Measurements from ENCODE around the gene CDH4.

CDH4 gene

GRCh38 chr20:61626412-61626811 is 374.4 kb downstream of the CDH4 start:
- no peak for DNase-seq (ENCODE audit: low spot score)
- Mint-ChIP-seq H3K27me3 (ENCODE audit: low read depth) (no peaks in the 10 kb centered on the region), H3K36me3 (ENCODE audit: low read depth) (no peaks in the 10 kb centered on the region), H3K27ac (no peak overlapping the region), H3K9me3 (no peaks in the 10 kb centered on the region), H3K4me3 (no peak overlapping the region), H3K4me1 (ENCODE audit: low read depth) (no peaks in the 10 kb centered on the region)

- Mint-ChIP-seq H3K4me3 (no peak overlapping the region), H3K27ac (no peak overlapping the region), H3K9me3 (no peaks in the 10 kb centered on the region), H3K27me3 (ENCODE audit: low read depth) (no peaks in the 10 kb centered on the region), H3K36me3 (ENCODE audit: low read depth) (no peaks in the 10 kb centered on the region), H3K4me1 (ENCODE audit: low read depth) (no peaks in the 10 kb centered on the region)
- no peak for DNase-seq (ENCODE audit: low spot score)
Measured at GRCh38 chr20:61627791-61628415, 375.8 kb downstream of the CDH4 start.

GRCh38 chr20:61628480-61628879 is 376.4 kb downstream of the CDH4 start:
- no peak overlapping the region for H3K4me3 Mint-ChIP-seq
- H3K27ac Mint-ChIP-seq = no peak overlapping the region
- H3K36me3 Mint-ChIP-seq (ENCODE audit: low read depth) = no peaks in the 10 kb centered on the region
- no peaks in the 10 kb centered on the region for H3K27me3 Mint-ChIP-seq (ENCODE audit: low read depth)
- DNase-seq (ENCODE audit: low spot score) = no peak
- H3K9me3 Mint-ChIP-seq = peaks cover 3% of the 10 kb centered on the region
- no peaks in the 10 kb centered on the region for H3K4me1 Mint-ChIP-seq (ENCODE audit: low read depth)

GRCh38 chr20:61628901-61629601 is 377.0 kb downstream of the CDH4 start:
- Mint-ChIP-seq H3K36me3 (ENCODE audit: low read depth) (no peaks in the 10 kb centered on the region), H3K9me3 (peaks cover 3% of the 10 kb centered on the region), H3K4me3 (no peak overlapping the region), H3K27ac (no peak overlapping the region), H3K4me1 (ENCODE audit: low read depth) (no peaks in the 10 kb centered on the region), H3K27me3 (ENCODE audit: low read depth) (no peaks in the 10 kb centered on the region)
- no peak for DNase-seq (ENCODE audit: low spot score)

- H3K27ac Mint-ChIP-seq = no peak overlapping the region
Measured at GRCh38 chr20:61629602-61630390, 377.7 kb downstream of the CDH4 start.

GRCh38 chr20:61630391-61630650 is 378.3 kb downstream of the CDH4 start:
- Mint-ChIP-seq H3K36me3 (ENCODE audit: low read depth) (no peaks in the 10 kb centered on the region), H3K4me3 (no peak overlapping the region), H3K9me3 (peaks cover 3% of the 10 kb centered on the region), H3K4me1 (ENCODE audit: low read depth) (no peaks in the 10 kb centered on the region), H3K27me3 (ENCODE audit: low read depth) (no peaks in the 10 kb centered on the region), H3K27ac (no peak overlapping the region)
- DNase-seq (ENCODE audit: low spot score) = no peak

More at GRCh38 chr20:61629602-61630390, 377.7 kb downstream of the CDH4 start:
- no peaks in the 10 kb centered on the region for H3K36me3 Mint-ChIP-seq (ENCODE audit: low read depth)
- no peak for DNase-seq (ENCODE audit: low spot score)
- no peaks in the 10 kb centered on the region for H3K27me3 Mint-ChIP-seq (ENCODE audit: low read depth)
- no peak overlapping the region for H3K4me3 Mint-ChIP-seq
- no peaks in the 10 kb centered on the region for H3K4me1 Mint-ChIP-seq (ENCODE audit: low read depth)
- H3K9me3 Mint-ChIP-seq = peaks cover 3% of the 10 kb centered on the region

- Mint-ChIP-seq H3K4me3 (no peak overlapping the region), H3K4me1 (ENCODE audit: low read depth) (no peaks in the 10 kb centered on the region), H3K9me3 (peaks cover 3% of the 10 kb centered on the region), H3K36me3 (ENCODE audit: low read depth) (no peaks in the 10 kb centered on the region), H3K27ac (no peak overlapping the region), H3K27me3 (ENCODE audit: low read depth) (no peaks in the 10 kb centered on the region)
- DNase-seq (ENCODE audit: low spot score) = no peak
Measured at GRCh38 chr20:61630816-61631215, 378.8 kb downstream of the CDH4 start.

- Mint-ChIP-seq H3K27ac (no peak overlapping the region), H3K36me3 (ENCODE audit: low read depth) (no peaks in the 10 kb centered on the region), H3K27me3 (ENCODE audit: low read depth) (no peaks in the 10 kb centered on the region), H3K4me3 (no peak overlapping the region), H3K9me3 (peaks cover 3% of the 10 kb centered on the region), H3K4me1 (ENCODE audit: low read depth) (no peaks in the 10 kb centered on the region)
- DNase-seq (ENCODE audit: low spot score) = no peak
Measured at GRCh38 chr20:61631751-61632150, 379.7 kb downstream of the CDH4 start.

- Mint-ChIP-seq H3K4me1 (ENCODE audit: low read depth) (no peaks in the 10 kb centered on the region), H3K27ac (no peak overlapping the region), H3K4me3 (no peak overlapping the region), H3K36me3 (ENCODE audit: low read depth) (no peaks in the 10 kb centered on the region), H3K9me3 (peaks cover 3% of the 10 kb centered on the region), H3K27me3 (ENCODE audit: low read depth) (no peaks in the 10 kb centered on the region)
- DNase-seq (ENCODE audit: low spot score) = no peak
Measured at GRCh38 chr20:61633004-61633403, 380.9 kb downstream of the CDH4 start.

GRCh38 chr20:61634376-61635145 is 382.5 kb downstream of the CDH4 start:
- DNase-seq (ENCODE audit: low spot score) = no peak
- H3K4me3 Mint-ChIP-seq = no peak overlapping the region
- H3K27me3 Mint-ChIP-seq (ENCODE audit: low read depth) = no peaks in the 10 kb centered on the region
- H3K9me3 Mint-ChIP-seq = peaks cover 3% of the 10 kb centered on the region
- H3K27ac Mint-ChIP-seq = no peak overlapping the region
- no peaks in the 10 kb centered on the region for H3K36me3 Mint-ChIP-seq (ENCODE audit: low read depth)
- no peaks in the 10 kb centered on the region for H3K4me1 Mint-ChIP-seq (ENCODE audit: low read depth)

- H3K4me3 Mint-ChIP-seq = no peak overlapping the region
Measured at GRCh38 chr20:61635721-61636455, 383.8 kb downstream of the CDH4 start.

GRCh38 chr20:61636531-61637116 is 384.6 kb downstream of the CDH4 start:
- Mint-ChIP-seq H3K9me3 (peaks cover 3% of the 10 kb centered on the region), H3K36me3 (ENCODE audit: low read depth) (no peaks in the 10 kb centered on the region), H3K4me3 (no peak overlapping the region), H3K27ac (no peak overlapping the region), H3K27me3 (ENCODE audit: low read depth) (no peaks in the 10 kb centered on the region), H3K4me1 (ENCODE audit: low read depth) (no peaks in the 10 kb centered on the region)
- no peak for DNase-seq (ENCODE audit: low spot score)

More at GRCh38 chr20:61635721-61636455, 383.8 kb downstream of the CDH4 start:
- Mint-ChIP-seq H3K27ac (no peak overlapping the region), H3K9me3 (peaks cover 3% of the 10 kb centered on the region), H3K4me1 (ENCODE audit: low read depth) (no peaks in the 10 kb centered on the region), H3K36me3 (ENCODE audit: low read depth) (no peaks in the 10 kb centered on the region), H3K27me3 (ENCODE audit: low read depth) (no peaks in the 10 kb centered on the region)
- DNase-seq (ENCODE audit: low spot score) = no peak
